ENCODE results near the gene ALKBH5.

DNA sequence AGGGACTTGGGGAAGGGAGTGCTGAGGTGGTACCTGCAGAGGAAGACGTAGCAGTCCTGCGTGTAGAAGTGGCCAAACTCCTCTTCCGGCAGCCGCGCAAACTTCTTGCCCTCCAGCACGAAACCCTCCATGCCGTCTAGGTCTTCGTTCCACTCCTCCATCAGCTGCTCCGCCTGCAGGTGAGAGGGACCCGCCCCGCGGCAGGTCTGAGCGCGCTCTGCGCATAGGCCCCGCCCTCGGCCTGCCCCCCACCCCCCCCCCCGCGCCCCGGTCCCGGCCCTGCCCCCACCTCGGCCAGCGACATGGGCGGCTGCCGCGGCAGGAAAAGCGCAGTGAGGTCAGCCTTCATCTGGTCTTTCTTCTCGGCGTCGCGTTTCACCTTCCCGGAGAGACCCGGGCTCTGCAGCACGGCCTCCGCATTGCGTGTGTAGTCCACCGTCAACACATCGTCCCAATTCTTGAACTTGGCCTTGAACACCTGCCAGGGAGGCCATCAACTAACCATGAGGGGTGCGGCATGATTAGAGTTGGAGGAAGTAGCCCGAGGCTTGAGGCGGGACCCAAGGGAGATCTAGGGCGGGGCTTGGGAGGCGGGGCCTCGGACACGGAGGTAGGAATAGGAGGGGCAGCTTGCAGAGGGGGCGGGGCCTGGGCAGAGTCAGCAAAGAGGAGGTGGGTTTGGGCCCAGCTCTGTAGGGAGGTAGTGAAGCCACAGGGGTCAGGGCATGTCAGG, 63.4 kb downstream of the ALKBH5 start:
- TF ChIP-seq, protein P1, sequence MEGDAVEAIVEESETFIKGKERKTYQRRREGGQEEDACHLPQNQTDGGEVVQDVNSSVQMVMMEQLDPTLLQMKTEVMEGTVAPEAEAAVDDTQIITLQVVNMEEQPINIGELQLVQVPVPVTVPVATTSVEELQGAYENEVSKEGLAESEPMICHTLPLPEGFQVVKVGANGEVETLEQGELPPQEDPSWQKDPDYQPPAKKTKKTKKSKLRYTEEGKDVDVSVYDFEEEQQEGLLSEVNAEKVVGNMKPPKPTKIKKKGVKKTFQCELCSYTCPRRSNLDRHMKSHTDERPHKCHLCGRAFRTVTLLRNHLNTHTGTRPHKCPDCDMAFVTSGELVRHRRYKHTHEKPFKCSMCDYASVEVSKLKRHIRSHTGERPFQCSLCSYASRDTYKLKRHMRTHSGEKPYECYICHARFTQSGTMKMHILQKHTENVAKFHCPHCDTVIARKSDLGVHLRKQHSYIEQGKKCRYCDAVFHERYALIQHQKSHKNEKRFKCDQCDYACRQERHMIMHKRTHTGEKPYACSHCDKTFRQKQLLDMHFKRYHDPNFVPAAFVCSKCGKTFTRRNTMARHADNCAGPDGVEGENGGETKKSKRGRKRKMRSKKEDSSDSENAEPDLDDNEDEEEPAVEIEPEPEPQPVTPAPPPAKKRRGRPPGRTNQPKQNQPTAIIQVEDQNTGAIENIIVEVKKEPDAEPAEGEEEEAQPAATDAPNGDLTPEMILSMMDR (IDR thresholded peaks at IDR 0.05 in 4 of 5, conservative IDR thresholded peaks at IDR 0.05 in 1 of 5), result no peak
- TF ChIP-seq POLR2A (IDR thresholded peaks at IDR 0.05), result no peak
